PC-9 (cell line): ENCODE measurements around the gene CALCB. TPM values are rescaled to one million over a fixed set of nuclear protein-coding genes. Genes with fewer than 3 reads are reported as not detected.

ENCODE experiments used
- BruUV-seq: library from RNA; stranded (reverse); fragments of 400-500 nt; replicated peaks from 2 replicates; lab custom pipeline; 2021; lab: Mats Ljungman, UMichigan
- CTCF ChIA-PET: fragments of 300-600 bp; sonication (Branson Sonifier 250); formaldehyde crosslinking; loops from one replicate; lab custom pipeline; 2022; ENCODE audit warnings: antibody characterized with exemption; lab: Charles Lee
- POLR2A ChIA-PET: fragments of 300-600 bp; sonication (Branson Sonifier 250); formaldehyde crosslinking; loops from one replicate; lab custom pipeline; 2022; ENCODE audit warnings: antibody characterized with exemption; ENCODE audit not compliant: unreplicated experiment; lab: Charles Lee
- DNase-seq, 2 experiments: peaks; one replicate each; pipeline versions ENCODE4 v3.0.0 to v3.0.0-alpha.2; 2015 to 2022; ENCODE audit warnings: mixed read lengths in 1 of 2
- H2AFZ ChIP-seq: fragments of 200-600 bp; sonication (generic); 2 replicates; pipeline ENCODE4 v1.8.1; 2017; ENCODE audit warnings: antibody characterized with exemption
- H3F3A ChIP-seq: fragments of 200-600 bp; sonication (generic); 2 replicates; pipeline ENCODE4 v1.8.1; 2017; ENCODE audit warnings: antibody characterized with exemption, mild to moderate bottlenecking, low read depth; ENCODE audit not compliant: insufficient read depth
- H3K27ac ChIP-seq: fragments of 200-600 bp; sonication (generic); 2 replicates; pipeline ENCODE4 v1.6.1; 2016; ENCODE audit warnings: mixed run types
- H3K27me3 ChIP-seq: fragments of 200-600 bp; sonication (generic); 2 replicates; pipeline ENCODE4 v1.6.1; 2016; ENCODE audit warnings: low read depth, mixed run types; ENCODE audit not compliant: insufficient read depth
- H3K36me3 ChIP-seq: fragments of 200-600 bp; sonication (generic); 2 replicates; pipeline ENCODE4 v1.6.1; 2016; ENCODE audit warnings: low read depth, mixed run types
- H3K4me1 ChIP-seq: fragments of 200-600 bp; sonication (generic); replicated peaks from 2 replicates; pipeline ENCODE4 v1.6.1; 2016; ENCODE audit warnings: mixed run types; ENCODE audit not compliant: insufficient read depth
- H3K4me2 ChIP-seq: fragments of 200-600 bp; sonication (generic); 2 replicates; pipeline ENCODE4 v1.6.1; 2017; ENCODE audit warnings: mixed run types
- H3K4me3 ChIP-seq: fragments of 200-600 bp; sonication (generic); 2 replicates; pipeline ENCODE4 v1.6.1; 2016; ENCODE audit warnings: mixed run types
- H3K79me2 ChIP-seq: fragments of 200-600 bp; sonication (generic); 2 replicates; pipeline ENCODE4 v1.6.1; 2017; ENCODE audit warnings: low read depth, mixed run types
- H3K9me2 ChIP-seq: fragments of 200-600 bp; sonication (generic); 2 replicates; pipeline ENCODE4 v1.8.1; 2017; ENCODE audit warnings: mild to moderate bottlenecking; ENCODE audit not compliant: insufficient read depth
- H3K9me3 ChIP-seq: fragments of 200-600 bp; sonication (generic); 2 replicates; pipeline ENCODE4 v1.8.1; 2016; ENCODE audit warnings: low read depth; ENCODE audit not compliant: insufficient read depth
- H4K20me1 ChIP-seq: fragments of 200-600 bp; sonication (generic); 2 replicates; pipeline ENCODE4 v1.8.1; 2017; ENCODE audit not compliant: insufficient read depth
- CTCF ChIP-seq: fragments of 200-600 bp; sonication (generic); conservative IDR thresholded peaks from 2 replicates; pipeline ENCODE4 v1.6.1; 2017; ENCODE audit warnings: mixed run types, antibody characterized with exemption, mild to moderate bottlenecking, moderate library complexity
- EZH2 ChIP-seq: fragments of 200-600 bp; sonication (generic); IDR thresholded peaks from 2 replicates; pipeline ENCODE4 v1.8.0; 2017; ENCODE audit warnings: antibody characterized with exemption, low read depth
- intact Hi-C: fragments of 100-400 bp; cut with micrococcal nuclease; formaldehyde crosslinking; loops from one replicate; pipeline ENCODE4 v1.10.0; 2022; ENCODE audit not compliant: unreplicated experiment
- total RNA-seq: library from RNA; stranded (reverse); gene quantifications from 2 replicates; pipeline ENCODE4 v1.2.3, GENCODE V29; 2021

The CALCB gene
- total RNA-seq, 1 experiment from 2014 or later = not detected

- no peaks in the 10 kb centered on the region for H3K9me2 ChIP-seq
- no peaks in the 10 kb centered on the region for H3K79me2 ChIP-seq
- no peaks in the 10 kb centered on the region for H3K4me1 ChIP-seq
- CTCF ChIA-PET = no interaction called here
- H3K4me3 ChIP-seq = no peak overlapping the region
- no peak overlapping the region for H3K4me2 ChIP-seq
- H3K36me3 ChIP-seq = no peaks in the 10 kb centered on the region
- no TSS peak for BruUV-seq
- no peak overlapping the region for H3K27ac ChIP-seq
- intact Hi-C loops = no loop called here
- H3K27me3 ChIP-seq = no peaks in the 10 kb centered on the region
- TF ChIP-seq EZH2 (no peak), CTCF (no peak)
- no peaks in the 10 kb centered on the region for H4K20me1 ChIP-seq
- POLR2A ChIA-PET = no interaction called here
- no peaks in the 10 kb centered on the region for H3F3A ChIP-seq
- H2AFZ ChIP-seq = no peak overlapping the region
- H3K9me3 ChIP-seq = no peaks in the 10 kb centered on the region
- DNase-seq = no peak
Measured at GRCh38 chr11:15118431-15118830, 45.0 kb downstream of the CALCB start.

DNA sequence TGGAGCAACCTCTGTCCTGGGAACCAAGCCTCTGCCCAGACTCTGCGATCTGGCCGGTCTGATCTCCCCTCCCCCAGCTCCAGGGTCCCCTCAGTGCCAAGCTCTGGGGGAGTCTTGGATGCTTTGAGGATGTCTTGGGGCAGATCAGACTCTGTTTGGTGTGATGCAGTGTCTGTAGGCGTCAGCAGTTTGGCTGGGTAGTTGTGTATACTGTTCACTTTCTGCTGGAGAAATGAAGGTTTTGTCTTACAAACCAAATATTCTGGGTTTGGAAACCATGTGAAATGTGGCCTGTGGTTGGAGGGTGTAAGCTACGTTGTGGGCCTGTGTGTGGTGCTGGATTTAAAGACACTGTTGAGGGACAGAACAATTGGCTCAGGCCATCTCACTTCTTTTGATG is 46.0 kb downstream of the CALCB start:
- no peak for TF ChIP-seq EZH2
- TF ChIP-seq CTCF = no peak
- no peak for DNase-seq
- Histone ChIP-seq H3K27ac (no peak overlapping the region), H3K4me3 (no peak overlapping the region), H3K9me2 (no peaks in the 10 kb centered on the region), H3K4me1 (no peaks in the 10 kb centered on the region), H2AFZ (no peak overlapping the region), H3K9me3 (no peaks in the 10 kb centered on the region), H3K27me3 (no peaks in the 10 kb centered on the region), H4K20me1 (no peaks in the 10 kb centered on the region), H3K79me2 (no peaks in the 10 kb centered on the region), H3F3A (no peaks in the 10 kb centered on the region), H3K4me2 (no peak overlapping the region), H3K36me3 (no peaks in the 10 kb centered on the region)
- ChIA-PET POLR2A (no interaction called here), CTCF (no interaction called here)
- no TSS peak for BruUV-seq
- intact Hi-C loops = no loop called here

DNA sequence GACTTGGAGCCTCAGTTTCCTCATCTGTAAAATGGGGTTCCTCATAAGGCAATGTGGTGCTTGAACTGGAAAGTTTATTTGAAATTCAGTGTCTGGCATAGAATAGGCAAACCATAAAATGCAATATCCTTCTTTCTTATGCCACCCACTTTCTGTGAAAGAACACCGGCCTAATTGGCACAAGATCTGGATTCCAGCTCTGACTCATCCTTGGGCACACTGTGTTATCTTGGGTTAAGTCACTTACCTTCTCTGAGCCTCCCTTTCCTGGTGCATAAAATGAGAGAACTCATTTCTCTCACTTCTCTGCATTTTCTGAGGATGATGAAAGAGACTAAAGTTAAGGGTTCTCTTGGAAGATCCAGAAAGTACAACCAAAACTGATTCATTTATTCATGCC is 46.4 kb downstream of the CALCB start:
- Histone ChIP-seq H3K79me2 (no peaks in the 10 kb centered on the region), H2AFZ (no peak overlapping the region), H3K9me3 (no peaks in the 10 kb centered on the region), H3K4me1 (no peaks in the 10 kb centered on the region), H4K20me1 (no peaks in the 10 kb centered on the region), H3K27ac (no peak overlapping the region), H3K9me2 (no peaks in the 10 kb centered on the region), H3K4me3 (no peak overlapping the region), H3F3A (no peaks in the 10 kb centered on the region), H3K4me2 (no peak overlapping the region), H3K27me3 (no peaks in the 10 kb centered on the region), H3K36me3 (no peaks in the 10 kb centered on the region)
- intact Hi-C loops = no loop called here
- TF ChIP-seq CTCF (no peak), EZH2 (no peak)
- DNase-seq = no peak
- ChIA-PET POLR2A (no interaction called here), CTCF (no interaction called here)
- no TSS peak for BruUV-seq
